Heart left ventricle (tissue), 16 donors: ENCODE measurements around the gene DNAAF3. TPM values are rescaled to one million over a fixed set of nuclear protein-coding genes. Genes with fewer than 3 reads are reported as not detected.
"Not testable (repeated sequence)": the region's sequence is repeated elsewhere in the genome, so short reads cannot be mapped to it uniquely, and the experiment has no call there.

Source experiments
- ATAC-seq, 4 donors: fragments of 200-7000 bp; cut with Tn5 transposase; one replicate each; pipeline ENCODE4 v1.9.1; 2020 to 2022; ENCODE audit warnings: moderate library complexity in 4 of 4, mild to moderate bottlenecking in 3 of 4, moderate number of reproducible peaks in 1 of 4
- DNase-seq, 5 donors: peaks; one replicate each; pipeline ENCODE4 v3.0.0-alpha.2; 2020
- H3K27ac ChIP-seq, 12 donors: fragments of 200-600 bp; sonication (generic) in 4 of 12; one replicate each; pipeline versions ENCODE4 v1.5.0 to v1.8.0; 2016 to 2022; ENCODE audit warnings: mild to moderate bottlenecking in 2 of 12
- H3K27me3 ChIP-seq, 9 donors: fragments of 200-600 bp; sonication (generic) in 2 of 9; one replicate each; pipeline versions ENCODE4 v1.5.1 to v1.8.0; 2016 to 2022; ENCODE audit warnings: mild to moderate bottlenecking in 3 of 9
- H3K36me3 ChIP-seq, 9 donors: fragments of 200-600 bp; sonication (generic) in 2 of 9; one replicate each; pipeline versions ENCODE4 v1.5.0 to v1.8.0; 2018 to 2022; ENCODE audit warnings: mild to moderate bottlenecking in 2 of 9
- H3K4me1 ChIP-seq, 12 donors: fragments of 200-600 bp; sonication (generic) in 4 of 12; one replicate each; pipeline versions ENCODE4 v1.5.0 to v1.8.0; 2016 to 2022; ENCODE audit warnings: mild to moderate bottlenecking in 3 of 12
- H3K4me3 ChIP-seq, 12 donors: fragments of 200-600 bp; sonication (generic) in 4 of 12; one replicate each; pipeline versions ENCODE4 v1.5.0 to v1.8.0; 2017 to 2022; ENCODE audit warnings: mild to moderate bottlenecking in 9 of 12, moderate library complexity in 4 of 12
- H3K9me3 ChIP-seq, 12 donors: fragments of 200-600 bp; sonication (generic) in 4 of 12; one replicate each; pipeline versions ENCODE4 v1.5.0 to v1.8.0; 2016 to 2022; ENCODE audit warnings: mild to moderate bottlenecking in 1 of 12
- CTCF ChIP-seq, 12 donors: fragments of 200-600 bp; sonication (generic) in 4 of 12; IDR thresholded peaks; one replicate each; pipeline versions ENCODE4 v1.5.0 to v1.8.0; 2018 to 2022; ENCODE audit warnings: antibody characterized with exemption in 12 of 12, mild to moderate bottlenecking in 5 of 12
- POLR2A ChIP-seq, 2 donors: fragments of 450-650 bp; IDR thresholded peaks; one replicate each; pipeline ENCODE4 v1.6.1; 2017; ENCODE audit warnings: antibody characterized with exemption in 2 of 2, mild to moderate bottlenecking in 2 of 2, moderate library complexity in 2 of 2
- WGBS, 4 donors: extraction: QIAGEN DNeasy Blood & Tissue Kit in 2 of 4; methylation state at CpG; one replicate each; pipeline versions ENCODE4 v1.1.5 to v1.1.7; 2013 to 2018; 5-methylcytosine and 5-hydroxymethylcytosine counted together
- intact Hi-C, 10 donors: fragments of 100-400 bp; cut with DNase I; formaldehyde crosslinking; loops; one replicate each; pipeline versions ENCODE4 v1.11.1 to v1.14.2; 2022
- polyA plus RNA-seq, 2 donors: library from polyadenylated mRNA; stranded (reverse); fragments of 200-250 nt; gene quantifications; one replicate each; pipeline ENCODE4 v1.2.3, GENCODE V29; 2013
- total RNA-seq, 9 donors: library from RNA; depleted of rRNA in 2 of 9; stranded (reverse); fragments of >200 nt in 2 of 9; fragmentation: NEBNext Ultra II Directional in 3 of 9; extraction: Animal tissue kit (Norgen Biotek cat#: 25700) in 3 of 9; gene quantifications; one replicate each; pipeline versions ENCODE4 v1.1.0 to v1.2.4, GENCODE V29; 2016 to 2023
- donor health status: ischemic (EF 13 %, LVEDD 7.1; RV severe dilation, severe dysfunction).
- donor health status: healthy with polysubstance abuse.
- donor health status: DM: no; HTN: yes; CAD: no.
- donor health status: DM: no; HTN: no; CAD: no.
- donor health status: ischemic (EF 25% LVEDD 6.9; RV normal size, moderate dysfunction).
- donor health status: ischemic (EF 25% LVEDD 5.7; RV mildly dilated, moderate dysfunction).
- donor health status: healthy.
- donor health status: DM: yes; HTN: yes; CAD: no.
- donor health status: ischemic (EF 35%, LVEDD 5.7; RV mildly dilated, moderate dysfunction).
- donor health status: nonischemic (EF 11% LVEDD 7.7; RV severe dilation, severe dysfunction).
- donor health status: DM: yes; HTN: yes; CAD: no.
- donor health status: PGD.
- donor health status: ischemic (EF 29% LVEDD 5.4; RV normal size, mild dysfunction).
- donor health status: nonischemic (EF 23%, LVEDD 6.1; RV moderate dilation, normal function).

DNAAF3 gene
- total and polyA plus RNA-seq, 11 donors, result 0.56 to 5.7 (median 2.1) TPM

- Histone ChIP-seq H3K27me3 (peaks cover 48 to 98% (median 85%) of the 10 kb centered on the region in 9 donors), H3K4me3 (peak overlapping the region in 11 of 12 donors; percentile 0 to 53 (median 44)), H3K4me1 (peaks cover 0 to 16% (median 8%) of the 10 kb centered on the region in 12 donors), H3K9me3 (no peaks in the 10 kb centered on the region), H3K27ac (no peak overlapping the region), H3K36me3 (no peaks in the 10 kb centered on the region)
- intact Hi-C loops, result no loop called here
- TF ChIP-seq POLR2A (IDR thresholded peaks at IDR 0.05) (no peak), CTCF (IDR thresholded peaks at IDR 0.05) (no peak)
- DNase-seq (peak in 4 of 5 donors; percentile 53 to 67 (median 64)), ATAC-seq (peak in 3 of 4 donors; percentile 74 to 77 (median 77))
- WGBS, 4 donors, result 0 to 2% (median 1%) methylated on average over 17 to 37 of the region's 37 CpGs
These were observed 7.4 kb upstream of the DNAAF3 start for GRCh38 chr19:55173714-55174409.

- Histone ChIP-seq H3K4me1 (peaks cover 0 to 14% (median 7%) of the 10 kb centered on the region in 12 donors), H3K27me3 (peaks cover 50 to 98% (median 87%) of the 10 kb centered on the region in 9 donors), H3K9me3 (no peaks in the 10 kb centered on the region), H3K27ac (no peak overlapping the region), H3K36me3 (no peaks in the 10 kb centered on the region), H3K4me3 (peak overlapping the region in 11 of 12 donors; percentile 0 to 53 (median 44))
- ATAC-seq, result peak in 2 of 4 donors; percentile 9 to 12
- no peak for DNase-seq
- 1 to 2% (median 1%) methylated on average over 27 to 32 of the region's 32 CpGs for WGBS, 4 donors
- intact Hi-C loops, result no loop called here
- no peak for TF ChIP-seq CTCF (IDR thresholded peaks at IDR 0.05)
- no peak for TF ChIP-seq POLR2A (IDR thresholded peaks at IDR 0.05)
These were observed 6.8 kb upstream of the DNAAF3 start for GRCh38 chr19:55173186-55173713.

- no peak overlapping the region for H3K27ac ChIP-seq
- H3K9me3 ChIP-seq, result no peaks in the 10 kb centered on the region
- no peaks in the 10 kb centered on the region for H3K36me3 ChIP-seq
- DNase-seq, result no peak
- TF ChIP-seq POLR2A (IDR thresholded peaks at IDR 0.05), result no peak
- intact Hi-C loops, result no loop called here
- WGBS, 4 donors, result 10 to 17% (median 13%) methylated on average over 12 of the region's 12 CpGs
- ATAC-seq, result no peak
- H3K4me3 ChIP-seq, result no peak overlapping the region
- peaks cover 0 to 14% (median 7%) of the 10 kb centered on the region in 12 donors for H3K4me1 ChIP-seq
- peaks cover 52 to 98% (median 85%) of the 10 kb centered on the region in 9 donors for H3K27me3 ChIP-seq
These were observed 6.3 kb upstream of the DNAAF3 start for GRCh38 chr19:55172741-55173140.

- H3K27ac ChIP-seq, DNase-seq, H3K4me3 ChIP-seq, intact Hi-C loops, H3K36me3 ChIP-seq, H3K9me3 ChIP-seq, ATAC-seq: not testable (repeated sequence)
- H3K4me1 ChIP-seq, result peaks cover 0 to 14% (median 7%) of the 10 kb centered on the region in 12 donors
- peaks cover 54 to 98% (median 84%) of the 10 kb centered on the region in 9 donors for H3K27me3 ChIP-seq
- 43 to 63% (median 57%) methylated on average over 9 of the region's 9 CpGs for WGBS, 4 donors
These were observed 5.9 kb upstream of the DNAAF3 start for GRCh38 chr19:55172318-55172717.

GRCh38 chr19:55171440-55171839, 5.0 kb upstream of the DNAAF3 start:
- intact Hi-C loops, result no loop called here
- no peak overlapping the region for H3K27ac ChIP-seq
- no peak overlapping the region for H3K4me3 ChIP-seq
- H3K4me1 ChIP-seq, result peaks cover 0 to 21% (median 12%) of the 10 kb centered on the region in 12 donors
- no peaks in the 10 kb centered on the region for H3K36me3 ChIP-seq
- DNase-seq (no peak), ATAC-seq (no peak)
- no peak for TF ChIP-seq POLR2A (IDR thresholded peaks at IDR 0.05)
- TF ChIP-seq CTCF (IDR thresholded peaks at IDR 0.05), result no peak
- no peaks in the 10 kb centered on the region for H3K9me3 ChIP-seq
- H3K27me3 ChIP-seq, result peaks cover 49 to 98% (median 82%) of the 10 kb centered on the region in 9 donors
- 77 to 89% (median 80%) methylated on average over 5 of the region's 5 CpGs for WGBS, 4 donors
